ENCODE data around the gene NFIC.
A peak's percentile ranks its signal among the peaks of the same experiment; 100 is the strongest.

NFIC gene

GRCh38 chr19:3456925-3457527 is 90.6 kb downstream of the NFIC start:
- DNase-seq: no peak
- Histone ChIP-seq H3K36me3 (ENCODE audit: control insufficient read depth in 1 of 2, insufficient read depth in 2 of 2, low read depth in 1 of 2, low read length in 2 of 2) (peaks cover 59 to 63% of the 10 kb centered on the region in 2 experiments), H2BK5ac (ENCODE audit: low read depth, low read length, poor library complexity, severe bottlenecking) (no peak overlapping the region), H2BK120ac (ENCODE audit: low read depth, low read length) (no peak overlapping the region), H3K23ac (ENCODE audit: low read length in 2 of 2) (peak overlapping the region in 1 of 2 experiments; percentile 95), H3K9ac (ENCODE audit: low read length) (peak overlapping the region; percentile 66), H3K4me2 (ENCODE audit: low read length, poor library complexity, severe bottlenecking) (no peak overlapping the region), H3K14ac (ENCODE audit: low read length in 2 of 2) (peak overlapping the region in 1 of 2 experiments; percentile 86), H2AK5ac (ENCODE audit: low read length, severe bottlenecking) (no peak overlapping the region), H3K18ac (ENCODE audit: low read depth in 1 of 2, low read length in 2 of 2) (peak overlapping the region in 1 of 2 experiments; percentile 92), H2BK12ac (ENCODE audit: low read length in 2 of 2) (peak overlapping the region in 1 of 2 experiments; percentile 99), H4K8ac (ENCODE audit: low read length) (peak overlapping the region; percentile 71), H3K4ac (ENCODE audit: low read depth in 1 of 2, low read length in 2 of 2) (peak overlapping the region in 1 of 2 experiments; percentile 89), H3K4me3 (ENCODE audit: insufficient read depth in 1 of 2, low read depth in 1 of 2, low read length in 2 of 2) (no peak overlapping the region), H3K79me1 (replicated peaks; ENCODE audit: low read length, poor library complexity, severe bottlenecking) (peaks cover 44% of the 10 kb centered on the region), H3K9me3 (ENCODE audit: control insufficient read depth, low read length) (no peaks in the 10 kb centered on the region), H3K27ac (ENCODE audit: low read length, poor library complexity, severe bottlenecking) (no peak overlapping the region), H3K4me1 (ENCODE audit: control insufficient read depth, insufficient read depth, low read depth, low read length) (peaks cover 35% of the 10 kb centered on the region), H2BK15ac (ENCODE audit: low read depth, poor library complexity, severe bottlenecking) (no peak overlapping the region), H2AFZ (ENCODE audit: low read depth, low read length) (no peak overlapping the region), H3K27me3 (ENCODE audit: control insufficient read depth in 1 of 2, insufficient read depth in 1 of 2, low read length in 2 of 2) (no peaks in the 10 kb centered on the region), H4K91ac (ENCODE audit: low read length) (peak overlapping the region; percentile 0)
- 78% methylated on average over 17 of the region's 18 CpGs for WGBS

- WGBS: 12% methylated on average over 18 of the region's 22 CpGs
- Histone ChIP-seq H3K79me1 (replicated peaks; ENCODE audit: low read length, poor library complexity, severe bottlenecking) (peaks cover 42% of the 10 kb centered on the region), H2AK5ac (ENCODE audit: low read length, severe bottlenecking) (peak overlapping the region; percentile 54)
These were observed 91.3 kb downstream of the NFIC start for GRCh38 chr19:3457528-3458228.

GRCh38 chr19:3458229-3459088 is 92.1 kb downstream of the NFIC start:
- Histone ChIP-seq H2AFZ (ENCODE audit: low read depth, low read length) (no peak overlapping the region), H3K4me2 (ENCODE audit: low read length, poor library complexity, severe bottlenecking) (peak overlapping the region; percentile 75), H3K4ac (ENCODE audit: low read depth in 1 of 2, low read length in 2 of 2) (peak overlapping the region; percentile 29 to 99), H3K4me3 (ENCODE audit: insufficient read depth in 1 of 2, low read depth in 1 of 2, low read length in 2 of 2) (no peak overlapping the region), H3K4me1 (ENCODE audit: control insufficient read depth, insufficient read depth, low read depth, low read length) (peaks cover 38% of the 10 kb centered on the region), H3K9me3 (ENCODE audit: control insufficient read depth, low read length) (no peaks in the 10 kb centered on the region), H4K8ac (ENCODE audit: low read length) (peak overlapping the region; percentile 93), H3K27me3 (ENCODE audit: control insufficient read depth in 1 of 2, insufficient read depth in 1 of 2, low read length in 2 of 2) (no peaks in the 10 kb centered on the region), H3K9ac (ENCODE audit: low read length) (peak overlapping the region; percentile 66), H2AK5ac (ENCODE audit: low read length, severe bottlenecking) (peak overlapping the region; percentile 63), H3K27ac (ENCODE audit: low read length, poor library complexity, severe bottlenecking) (peak overlapping the region; percentile 68), H3K36me3 (ENCODE audit: control insufficient read depth in 1 of 2, insufficient read depth in 2 of 2, low read depth in 1 of 2, low read length in 2 of 2) (peaks cover 55% of the 10 kb centered on the region in 2 experiments), H2BK12ac (ENCODE audit: low read length in 2 of 2) (peak overlapping the region; percentile 75 to 99), H2BK5ac (ENCODE audit: low read depth, low read length, poor library complexity, severe bottlenecking) (peak overlapping the region; percentile 87), H3K14ac (ENCODE audit: low read length in 2 of 2) (peak overlapping the region in 1 of 2 experiments; percentile 26), H3K23ac (ENCODE audit: low read length in 2 of 2) (no peak overlapping the region), H2BK15ac (ENCODE audit: low read depth, poor library complexity, severe bottlenecking) (no peak overlapping the region), H3K79me1 (replicated peaks; ENCODE audit: low read length, poor library complexity, severe bottlenecking) (peaks cover 37% of the 10 kb centered on the region), H3K18ac (ENCODE audit: low read depth in 1 of 2, low read length in 2 of 2) (peak overlapping the region; percentile 91 to 99), H4K91ac (ENCODE audit: low read length) (peak overlapping the region; percentile 85), H2BK120ac (ENCODE audit: low read depth, low read length) (peak overlapping the region; percentile 94)
- DNase-seq: peak; percentile 88
- 22% methylated on average over 15 of the region's 19 CpGs for WGBS

More at GRCh38 chr19:3457528-3458228, 91.3 kb downstream of the NFIC start:
- Histone ChIP-seq H3K14ac (ENCODE audit: low read length in 2 of 2) (peak overlapping the region in 1 of 2 experiments; percentile 31), H3K4me1 (ENCODE audit: control insufficient read depth, insufficient read depth, low read depth, low read length) (peaks cover 35% of the 10 kb centered on the region), H3K9ac (ENCODE audit: low read length) (peak overlapping the region; percentile 66), H3K4ac (ENCODE audit: low read depth in 1 of 2, low read length in 2 of 2) (peak overlapping the region; percentile 42 to 89), H3K23ac (ENCODE audit: low read length in 2 of 2) (no peak overlapping the region), H3K27me3 (ENCODE audit: control insufficient read depth in 1 of 2, insufficient read depth in 1 of 2, low read length in 2 of 2) (no peaks in the 10 kb centered on the region), H2BK12ac (ENCODE audit: low read length in 2 of 2) (peak overlapping the region; percentile 15 to 99), H2AFZ (ENCODE audit: low read depth, low read length) (no peak overlapping the region), H3K36me3 (ENCODE audit: control insufficient read depth in 1 of 2, insufficient read depth in 2 of 2, low read depth in 1 of 2, low read length in 2 of 2) (peaks cover 55 to 61% of the 10 kb centered on the region in 2 experiments), H4K8ac (ENCODE audit: low read length) (no peak overlapping the region), H2BK5ac (ENCODE audit: low read depth, low read length, poor library complexity, severe bottlenecking) (peak overlapping the region; percentile 35), H3K4me3 (ENCODE audit: insufficient read depth in 1 of 2, low read depth in 1 of 2, low read length in 2 of 2) (no peak overlapping the region), H4K91ac (ENCODE audit: low read length) (peak overlapping the region; percentile 15), H3K9me3 (ENCODE audit: control insufficient read depth, low read length) (no peaks in the 10 kb centered on the region), H3K27ac (ENCODE audit: low read length, poor library complexity, severe bottlenecking) (peak overlapping the region; percentile 68), H3K18ac (ENCODE audit: low read depth in 1 of 2, low read length in 2 of 2) (peak overlapping the region; percentile 31 to 92), H3K4me2 (ENCODE audit: low read length, poor library complexity, severe bottlenecking) (peak overlapping the region; percentile 31), H2BK120ac (ENCODE audit: low read depth, low read length) (peak overlapping the region; percentile 94), H2BK15ac (ENCODE audit: low read depth, poor library complexity, severe bottlenecking) (no peak overlapping the region)
- DNase-seq: peak; percentile 69

Data from mesenchymal stem cell (in vitro differentiated cells and primary cell).